Activated CD4-positive, alpha-beta T cell treated with anti-CD3 and anti-CD28 coated beads, Interleukin-2, Interleukin-4, amounts not matched to agents 100 ng/mL and 50 ng/mL, durations not matched to agents 16 hours and 8 hours (primary cell): Measurements from ENCODE around the gene SULT1C4.
A peak's percentile ranks its signal among the peaks of the same experiment; 100 is the strongest.

ENCODE experiments used
- DNase-seq: peaks from one replicate; pipeline ENCODE4 v3.0.0-alpha.2; 2020; ENCODE audit warnings: low spot score

The SULT1C4 gene

GRCh38 chr2:108370080-108370479, 7.7 kb upstream of the SULT1C4 start:
- DNase-seq: peak; percentile 6

DNA sequence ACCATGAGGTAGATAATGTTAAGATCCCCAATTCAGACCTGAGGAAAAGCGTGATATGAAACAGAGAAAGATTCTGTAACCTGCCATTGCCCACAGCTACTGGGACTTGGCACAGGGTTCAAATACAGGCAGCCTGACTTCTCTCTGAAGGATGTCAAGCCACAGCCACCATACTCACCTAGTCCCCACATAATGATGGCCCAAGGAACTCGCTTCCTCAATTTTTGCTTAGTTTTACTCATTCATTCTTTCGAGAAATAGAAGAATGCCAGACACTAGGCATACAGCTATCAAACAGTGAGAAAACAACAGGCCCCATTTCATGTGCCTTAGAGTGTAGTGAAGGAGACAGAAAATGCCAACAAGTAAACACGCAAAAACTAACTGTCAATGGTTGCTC, 980 bp upstream of the SULT1C4 start:
- DNase-seq: no peak

- DNase-seq: no peak
These were observed 353 bp upstream of the SULT1C4 start for GRCh38 chr2:108377401-108377800.

DNA sequence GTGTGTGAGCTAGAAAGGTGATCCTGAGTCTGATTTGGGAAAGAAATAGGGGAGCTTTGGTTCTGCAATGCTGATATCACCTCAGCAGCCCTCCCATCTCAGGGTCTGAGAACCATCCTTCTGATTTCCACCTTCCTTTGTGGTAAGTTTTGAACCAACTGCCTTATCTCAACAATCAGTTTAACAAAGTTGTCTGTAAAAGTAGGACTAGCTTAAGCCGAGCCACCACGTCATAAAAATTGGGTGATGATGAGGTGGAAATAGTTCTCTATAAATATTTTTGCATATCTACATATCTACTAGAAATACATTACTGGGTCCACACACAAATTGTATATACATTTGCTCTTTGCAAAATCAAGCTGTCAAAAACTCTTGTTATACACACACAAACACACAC, 1.1 kb downstream of the SULT1C4 start:
- DNase-seq: no peak

DNA sequence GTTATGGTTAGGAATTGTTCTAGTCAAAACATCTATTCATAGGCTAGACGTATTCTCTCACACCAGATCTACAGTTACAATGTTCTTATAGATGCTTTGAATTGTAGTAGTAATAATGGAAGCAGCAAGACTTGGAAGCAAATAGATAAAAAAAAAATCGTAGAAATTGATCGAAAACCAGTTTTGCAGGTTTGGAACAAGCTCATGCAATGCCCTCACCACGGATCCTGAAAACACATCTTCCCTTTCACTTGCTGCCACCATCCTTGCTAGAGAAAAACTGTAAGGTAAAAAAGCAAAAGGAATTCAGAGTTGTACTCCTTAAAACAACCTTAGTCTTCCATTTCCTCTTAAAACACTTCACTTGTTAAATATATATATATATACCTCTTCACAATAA, 4.4 kb downstream of the SULT1C4 start:
- DNase-seq: no peak

GRCh38 chr2:108383146-108383830, 5.5 kb downstream of the SULT1C4 start:
- DNase-seq: no peak

- DNase-seq: no peak
These were observed 7.1 kb downstream of the SULT1C4 start for GRCh38 chr2:108384662-108385393.

DNA sequence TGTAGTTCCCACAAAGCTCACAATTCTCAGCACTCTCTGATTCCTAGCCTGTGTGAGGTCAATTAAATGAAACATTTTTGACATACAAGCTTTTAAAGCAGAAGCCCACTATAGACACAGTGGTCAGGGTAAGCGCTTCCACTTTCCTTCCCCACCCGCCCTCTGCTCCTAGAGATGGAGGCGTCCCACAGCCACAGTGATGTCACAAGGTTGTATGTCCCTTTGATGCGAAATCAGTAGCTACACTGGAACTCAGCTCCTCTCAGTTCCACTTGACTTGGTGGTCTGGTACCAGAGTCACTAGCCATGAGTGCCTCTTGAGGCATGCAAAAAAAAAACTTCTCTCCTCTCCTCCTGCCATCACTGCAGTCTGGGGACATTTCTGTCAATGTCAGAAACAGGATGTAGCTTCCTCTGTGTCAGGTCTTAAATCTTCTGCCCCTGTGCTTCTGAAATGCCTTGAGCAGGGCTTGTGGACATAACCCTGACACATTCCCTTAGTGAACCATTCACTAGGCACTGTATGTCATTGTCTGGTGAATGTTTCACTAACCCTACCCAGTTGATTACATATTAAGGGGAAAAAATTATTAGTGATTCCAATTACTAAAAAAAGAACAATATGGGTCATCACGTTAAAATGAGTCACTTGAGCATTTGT, 7.8 kb downstream of the SULT1C4 start:
- no peak for DNase-seq

GRCh38 chr2:108388045-108388444, 10.3 kb downstream of the SULT1C4 start:
- DNase-seq: no peak

GRCh38 chr2:108390340-108390739, 12.6 kb downstream of the SULT1C4 start:
- DNase-seq: no peak

DNA sequence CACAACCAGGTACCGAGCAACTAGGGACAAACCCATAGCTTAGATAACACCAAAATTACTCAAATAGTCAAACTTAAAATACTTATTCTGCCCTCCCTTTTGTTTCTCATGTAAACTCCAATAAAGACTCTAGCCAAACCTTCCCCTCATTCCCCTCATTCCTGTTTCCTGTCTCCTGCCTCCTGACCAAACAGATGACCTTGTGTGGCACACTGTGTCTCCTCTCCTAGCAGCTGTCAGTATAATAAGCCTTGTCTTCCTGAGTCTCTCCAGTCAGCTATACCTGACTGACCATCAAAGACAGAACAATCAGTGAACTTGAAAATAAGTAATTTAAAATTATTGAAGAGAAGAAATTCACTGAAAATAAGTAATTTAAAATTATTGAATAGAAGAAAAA, 14.3 kb downstream of the SULT1C4 start:
- DNase-seq: no peak

DNA sequence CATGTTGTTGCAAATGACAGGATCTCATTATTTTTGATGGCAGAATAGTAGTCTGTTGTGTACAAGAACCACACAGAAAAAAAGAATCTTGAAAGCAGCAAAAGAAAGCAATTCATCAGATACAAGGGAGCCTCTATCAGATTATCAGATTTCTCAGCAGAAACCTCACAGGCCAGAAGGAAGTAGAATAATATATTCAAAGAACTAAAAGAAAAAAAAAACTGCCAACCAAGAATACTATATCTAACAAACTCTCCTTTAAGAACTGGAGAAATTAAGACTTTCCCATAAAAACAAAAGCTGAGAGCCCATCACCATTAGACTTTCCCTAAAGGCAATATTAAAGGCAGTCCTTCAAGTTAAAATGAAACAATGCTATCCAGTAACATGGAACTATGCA, 15.4 kb downstream of the SULT1C4 start:
- DNase-seq: no peak

DNA sequence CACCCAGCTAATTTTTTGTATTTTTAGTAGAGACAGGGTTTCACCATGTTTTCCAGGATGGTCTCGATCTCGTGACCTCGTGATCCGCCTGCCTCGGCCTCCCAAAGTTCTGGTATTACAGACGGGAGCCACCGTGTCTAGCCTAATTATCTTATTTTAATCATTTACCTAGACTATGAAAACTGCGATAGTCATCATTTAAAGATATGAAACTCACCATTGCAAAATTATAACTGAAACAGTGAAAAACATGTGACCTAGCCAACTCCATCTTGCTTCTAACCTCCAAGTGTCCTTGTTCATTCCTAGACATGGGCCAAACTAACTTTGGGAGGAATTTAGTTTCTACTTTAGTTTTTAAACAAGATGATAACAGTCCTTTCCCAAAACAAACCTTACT, 17.4 kb downstream of the SULT1C4 start:
- no peak for DNase-seq

GRCh38 chr2:108396845-108397244, 19.1 kb downstream of the SULT1C4 start:
- DNase-seq: no peak

GRCh38 chr2:108399479-108399878, 21.7 kb downstream of the SULT1C4 start:
- no peak for DNase-seq

GRCh38 chr2:108401800-108402199, 24.0 kb downstream of the SULT1C4 start:
- DNase-seq: no peak

GRCh38 chr2:108403494-108403893, 25.7 kb downstream of the SULT1C4 start:
- DNase-seq: no peak

GRCh38 chr2:108404784-108405397, 27.1 kb downstream of the SULT1C4 start:
- no peak for DNase-seq

- no peak for DNase-seq
These were observed 30.3 kb downstream of the SULT1C4 start for GRCh38 chr2:108407864-108408729.

DNA sequence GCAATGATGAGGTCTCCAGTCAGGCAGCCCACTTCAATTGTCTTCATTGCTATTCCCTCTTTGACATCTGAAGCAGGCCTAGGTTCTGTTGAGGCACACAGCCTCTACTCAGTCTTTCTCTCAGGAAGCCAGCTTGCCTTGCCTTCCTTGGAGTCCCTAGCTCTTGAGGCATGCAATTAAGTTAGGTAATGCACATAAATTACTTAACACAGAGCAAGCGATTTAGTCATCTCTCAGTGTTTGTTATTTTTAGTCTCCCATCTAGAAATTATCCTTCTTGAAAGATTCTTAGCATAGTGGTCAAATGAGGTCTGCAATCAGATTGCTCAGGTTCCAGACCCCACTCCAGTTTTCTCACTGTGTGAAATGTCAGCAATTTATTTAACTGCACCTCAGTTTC, 32.0 kb downstream of the SULT1C4 start:
- DNase-seq: no peak

DNA sequence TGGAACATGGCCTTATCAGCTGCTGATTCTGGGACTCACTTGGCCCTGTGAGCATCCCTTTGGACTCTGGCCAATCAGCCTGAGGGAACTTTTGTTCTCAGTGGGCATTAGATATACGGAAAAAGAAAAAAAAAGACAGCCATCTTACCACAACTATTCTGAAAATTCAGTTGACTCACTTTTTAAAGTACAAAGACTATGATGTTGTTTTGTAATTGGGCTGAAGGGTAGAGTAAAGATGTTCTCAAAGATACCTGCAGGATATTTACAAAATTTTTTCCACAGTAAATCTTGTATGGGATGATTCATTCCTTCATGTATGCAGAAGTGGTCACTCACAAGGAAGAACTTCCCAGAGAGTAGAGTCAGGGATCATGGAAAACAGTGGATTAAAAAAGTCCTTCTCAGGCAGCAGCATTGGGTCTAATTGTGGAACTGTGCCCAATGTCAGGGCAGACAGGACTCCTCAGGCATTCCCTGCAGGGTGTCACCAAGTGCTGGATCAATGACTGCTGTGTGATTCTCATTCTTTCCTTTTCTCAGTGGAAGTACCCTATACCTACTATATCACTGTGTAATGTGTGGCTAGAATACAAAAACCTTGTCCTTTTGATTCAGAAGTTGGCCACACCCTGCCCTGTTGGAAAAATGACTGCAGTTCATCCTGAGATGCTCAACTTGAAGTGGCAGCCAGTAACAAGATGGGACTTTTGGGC, 35.4 kb downstream of the SULT1C4 start:
- no peak for DNase-seq
